Activated T-helper 1 cell treated with anti-CD3 and anti-CD28 coated beads, Interleukin-2, amount 50 U/mL, for 16 hours (primary cell): ENCODE results near the gene RPL39L.
"Not testable (repeated sequence)": the region's sequence is repeated elsewhere in the genome, so short reads cannot be mapped to it uniquely, and the experiment has no call there.

ENCODE experiments used
- DNase-seq, 2 donors: peaks; one replicate each; pipeline ENCODE4 v3.0.0-alpha.2; 2020; ENCODE audit warnings: low read depth in 1 of 2, low spot score in 1 of 2

The RPL39L gene

GRCh38 chr3:187139126-187139894 is at the start of gene RPL39L:
Gene RPL39L, minus strand, starts transcription at chr3:187139496. Its CDS starts 18,196 bp downstream, at chr3:187121300.
- DNase-seq = peak; percentile 84

GRCh38 chr3:187188931-187189330 is 49.6 kb upstream of the RPL39L start:
- DNase-seq = no peak

GRCh38 chr3:187186801-187187421 is 47.6 kb upstream of the RPL39L start:
- DNase-seq = no peak

GRCh38 chr3:187186375-187186774 is 47.1 kb upstream of the RPL39L start:
- no peak for DNase-seq

- no peak for DNase-seq
Measured at GRCh38 chr3:187185759-187186158, 46.5 kb upstream of the RPL39L start.

- DNase-seq = no peak
Measured at GRCh38 chr3:187183903-187184302, 44.6 kb upstream of the RPL39L start.

GRCh38 chr3:187183210-187183862 is 44.0 kb upstream of the RPL39L start:
- no peak for DNase-seq

GRCh38 chr3:187181454-187182170 is 42.3 kb upstream of the RPL39L start:
- no peak for DNase-seq

- no peak for DNase-seq
Measured at GRCh38 chr3:187172929-187173328, 33.6 kb upstream of the RPL39L start.

- not testable (repeated sequence) for DNase-seq
Measured at GRCh38 chr3:187170911-187171310, 31.6 kb upstream of the RPL39L start.

GRCh38 chr3:187169231-187169960 is 30.1 kb upstream of the RPL39L start:
- no peak for DNase-seq

GRCh38 chr3:187167777-187168176 is 28.5 kb upstream of the RPL39L start:
- no peak for DNase-seq

- no peak for DNase-seq
Measured at GRCh38 chr3:187166750-187167149, 27.5 kb upstream of the RPL39L start.

- DNase-seq = no peak
Measured at GRCh38 chr3:187165144-187165543, 25.8 kb upstream of the RPL39L start.

GRCh38 chr3:187162265-187162953 is 23.1 kb upstream of the RPL39L start:
- DNase-seq = no peak

GRCh38 chr3:187161556-187161955 is 22.3 kb upstream of the RPL39L start:
- DNase-seq = no peak

GRCh38 chr3:187150599-187150998 is 11.3 kb upstream of the RPL39L start:
- DNase-seq = peak; percentile 43 to 44

- DNase-seq = no peak
Measured at GRCh38 chr3:187150186-187150585, 10.9 kb upstream of the RPL39L start.

GRCh38 chr3:187146389-187146788 is 7.1 kb upstream of the RPL39L start:
- no peak for DNase-seq
